Right lobe of liver (tissue), 4 donors: ENCODE measurements around the gene PLAGL2.

Experiments used
- CTCF ChIP-seq, 4 donors: fragments of 200-600 bp in 3 of 4; fragments of 450-650 bp in 1 of 4; IDR thresholded peaks; one replicate each; pipeline versions ENCODE4 v1.5.1 to v1.8.0; 2016 to 2022; ENCODE audit warnings: antibody characterized with exemption in 4 of 4, mild to moderate bottlenecking in 2 of 4
- POLR2A ChIP-seq: fragments of 450-650 bp; IDR thresholded peaks from one replicate; pipeline ENCODE4 v1.6.1; 2017; ENCODE audit warnings: antibody characterized with exemption, mild to moderate bottlenecking
- donor health status: DM: no; HTN: no; CAD: no.
- donor health status: DM: no; HTN: no; CAD: no.
- donor health status: DM: no; HTN: yes; CAD: no.

GRCh38 chr20:32164984-32165735, 42.4 kb downstream of the PLAGL2 start:
- TF ChIP-seq CTCF (IDR thresholded peaks at IDR 0.05) (no peak), POLR2A (no peak)
